Stimulated activated naive CD8-positive, alpha-beta T cell treated with anti-CD3 and anti-CD28 coated beads, Interleukin-15, Interleukin-2, amounts not matched to agents 100 U/mL and 50 U/mL, for 24 hours (primary cell): ENCODE results near the gene DDI1.

Experiments used
- ATAC-seq: fragments of 150-1000 bp; cut with Tn5 transposase; one replicate; pipeline ENCODE4 v1.10.0; 2021
- DNase-seq: peaks from one replicate; pipeline ENCODE4 v3.0.0; 2021

DDI1 gene

GRCh38 chr11:104036588-104036987 is at the start of gene DDI1:
Gene DDI1, plus strand, starts transcription at chr11:104036640. Its CDS starts 183 bp downstream, at chr11:104036823.
- DNase-seq (no peak), ATAC-seq (no peak)

- no peak for DNase-seq
- no peak for ATAC-seq
Measured at GRCh38 chr11:103987629-103988594, 48.5 kb upstream of the DDI1 start.

- ATAC-seq (no peak), DNase-seq (no peak)
Measured at GRCh38 chr11:103988595-103988969, 47.9 kb upstream of the DDI1 start.

- ATAC-seq (no peak), DNase-seq (no peak)
Measured at GRCh38 chr11:103993507-103993906, 42.9 kb upstream of the DDI1 start.

GRCh38 chr11:103994094-103994493 is 42.3 kb upstream of the DDI1 start:
- ATAC-seq, result no peak
- DNase-seq, result no peak

- DNase-seq (no peak), ATAC-seq (no peak)
Measured at GRCh38 chr11:103994518-103994917, 41.9 kb upstream of the DDI1 start.

- DNase-seq (no peak), ATAC-seq (no peak)
Measured at GRCh38 chr11:103995896-103996295, 40.5 kb upstream of the DDI1 start.

- DNase-seq, result no peak
- no peak for ATAC-seq
Measured at GRCh38 chr11:103997082-103997481, 39.4 kb upstream of the DDI1 start.

- DNase-seq, result no peak
- no peak for ATAC-seq
Measured at GRCh38 chr11:103998826-103999508, 37.5 kb upstream of the DDI1 start.

- ATAC-seq, result no peak
- DNase-seq, result no peak
Measured at GRCh38 chr11:104000798-104001197, 35.6 kb upstream of the DDI1 start.

- no peak for DNase-seq
- no peak for ATAC-seq
Measured at GRCh38 chr11:104001561-104002056, 34.8 kb upstream of the DDI1 start.

- ATAC-seq (no peak), DNase-seq (no peak)
Measured at GRCh38 chr11:104003491-104003890, 32.9 kb upstream of the DDI1 start.

- no peak for ATAC-seq
Measured at GRCh38 chr11:104005234-104005855, 31.1 kb upstream of the DDI1 start.

GRCh38 chr11:104009744-104010143 is 26.7 kb upstream of the DDI1 start:
- DNase-seq (no peak), ATAC-seq (no peak)

More at GRCh38 chr11:104005234-104005855, 31.1 kb upstream of the DDI1 start:
- DNase-seq, result no peak

GRCh38 chr11:104011044-104011443 is 25.4 kb upstream of the DDI1 start:
- DNase-seq (no peak), ATAC-seq (no peak)

GRCh38 chr11:104015649-104016415 is 20.6 kb upstream of the DDI1 start:
- no peak for DNase-seq

GRCh38 chr11:104024572-104024971 is 11.9 kb upstream of the DDI1 start:
- ATAC-seq, result no peak
- DNase-seq, result no peak

More at GRCh38 chr11:104015649-104016415, 20.6 kb upstream of the DDI1 start:
- ATAC-seq, result no peak

GRCh38 chr11:104028476-104029263 is 7.8 kb upstream of the DDI1 start:
- ATAC-seq (no peak), DNase-seq (no peak)

- ATAC-seq, result no peak
- DNase-seq, result no peak
Measured at GRCh38 chr11:104033134-104033533, 3.3 kb upstream of the DDI1 start.

- ATAC-seq, result no peak
- DNase-seq, result no peak
Measured at GRCh38 chr11:104033561-104033960, 2.9 kb upstream of the DDI1 start.

GRCh38 chr11:104036995-104037394 is 555 bp downstream of the DDI1 start:
- ATAC-seq (no peak), DNase-seq (no peak)
